Transverse colon (tissue), 4 donors: ENCODE measurements around the gene TULP4. TPM values are rescaled to one million over a fixed set of nuclear protein-coding genes. Genes with fewer than 3 reads are reported as not detected.

Source experiments
- DNase-seq: peaks from one replicate; pipeline ENCODE4 v3.0.0-alpha.2; 2019
- H3K27ac ChIP-seq, 4 donors: fragments of 200-600 bp; sonication (generic); 2 replicates each; pipeline ENCODE4 v1.5.1; 2016 to 2018; ENCODE audit warnings: inconsistent platforms in 4 of 4
- H3K27me3 ChIP-seq: fragments of 200-600 bp; sonication (generic); 2 replicates; pipeline ENCODE4 v1.5.1; 2017; ENCODE audit warnings: inconsistent platforms
- H3K36me3 ChIP-seq, 4 donors: fragments of 200-600 bp; sonication (generic); 2 replicates each; pipeline ENCODE4 v1.5.1; 2017 to 2019; ENCODE audit warnings: inconsistent platforms in 4 of 4
- H3K4me1 ChIP-seq, 4 donors: fragments of 200-600 bp; sonication (generic); 2 replicates each; pipeline ENCODE4 v1.5.1; 2017 to 2020; ENCODE audit warnings: inconsistent platforms in 4 of 4
- H3K4me3 ChIP-seq, 4 donors: fragments of 200-600 bp; sonication (generic); 1 replicate in 1 of 4; 2 replicates in 3 of 4; pipeline versions ENCODE4 v1.5.1 to v1.6.1; 2017 to 2019; ENCODE audit warnings: inconsistent platforms in 4 of 4
- H3K9me3 ChIP-seq, 2 donors: fragments of 200-600 bp; sonication (generic); 2 replicates each; pipeline ENCODE4 v1.5.1; 2017 to 2019; ENCODE audit warnings: inconsistent platforms in 2 of 2
- EP300 ChIP-seq: sonication (generic); formaldehyde crosslinking; IDR thresholded peaks from one replicate; pipeline ENCODE4 v1.6.1; 2017; ENCODE audit warnings: antibody characterized with exemption, low read depth
- POLR2A ChIP-seq: fragments of 450-650 bp; IDR thresholded peaks from one replicate; pipeline ENCODE4 v1.6.1; 2016; ENCODE audit warnings: antibody characterized with exemption, mild to moderate bottlenecking, moderate library complexity
- POLR2AphosphoS5 ChIP-seq, 3 donors: sonication (generic); formaldehyde crosslinking; IDR thresholded peaks; one replicate each; pipeline ENCODE4 v1.6.1; 2016; ENCODE audit warnings: antibody characterized with exemption in 3 of 3
- WGBS, 2 donors: methylation state at CpG; one replicate each; pipeline ENCODE4 v1.1.5; 2018; ENCODE audit warnings: low coverage in 1 of 2; 5-methylcytosine and 5-hydroxymethylcytosine counted together
- in situ Hi-C, 4 donors: fragments of 200-750 bp; cut with MboI; loops; one replicate each; pipeline versions ENCODE4 v1.15.0 to v1.15.1; 2017; ENCODE audit warnings: low sequenced_read_pairs in 3 of 4, low pct_ligation_motif_present in 1 of 4, low pct_unique_long_range_greater_than_20kb in 1 of 4
- intact Hi-C: fragments of 100-400 bp; cut with DNase I; formaldehyde crosslinking; loops from one replicate; pipeline ENCODE4 v1.15.1; 2023; ENCODE audit warnings: low total_unique reads
- total RNA-seq, 4 donors: library from RNA; depleted of rRNA; stranded (reverse); fragments of >200 nt; gene quantifications; one replicate each; pipeline ENCODE4 v1.1.0, GENCODE V29; 2016
- TF ChIP-seq, protein P1 (sequence below), 5 experiments: fragments of 200-600 bp in 3 of 5; fragments of 450-650 bp in 2 of 5; sonication (generic) in 3 of 5; IDR thresholded peaks; 1 replicate in 2 of 5; 2 replicates in 3 of 5; pipeline ENCODE4 v1.5.1; 2016 to 2017; ENCODE audit warnings: antibody characterized with exemption in 5 of 5, inconsistent platforms in 3 of 5, mild to moderate bottlenecking in 2 of 5, moderate library complexity in 1 of 5

TULP4 gene
- total RNA-seq, 4 donors from 2014 or later, result 53.9 to 138 (median 95.1) TPM

DNA sequence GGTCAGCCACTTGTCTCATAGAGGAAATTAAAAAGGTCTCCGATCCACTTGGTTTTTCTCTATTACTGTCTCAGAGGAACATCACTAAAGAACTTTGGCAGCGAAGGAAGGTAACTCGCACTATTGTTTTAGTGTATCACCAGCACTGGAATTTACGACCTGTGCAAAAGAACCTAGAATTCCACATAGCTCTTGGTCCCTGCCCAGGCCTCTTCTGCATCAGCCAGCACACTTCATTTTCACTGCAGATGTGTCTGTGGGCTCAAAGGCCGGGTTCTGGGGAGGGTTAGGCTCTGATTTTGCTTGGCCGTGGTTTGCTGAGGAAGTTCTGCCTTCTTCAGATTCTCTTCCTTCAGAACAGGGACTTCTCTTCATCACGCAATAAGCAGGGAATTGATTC lies 144.9 kb downstream of the TULP4 start:
- no peaks in the 10 kb centered on the region for H3K9me3 ChIP-seq
- no peaks in the 10 kb centered on the region for H3K27me3 ChIP-seq
- 82 to 86% methylated on average over 4 to 7 of the region's 7 CpGs for WGBS, 2 donors
- no peak overlapping the region for H3K4me3 ChIP-seq
- H3K4me1 ChIP-seq, result peaks cover 0 to 7% (median 1%) of the 10 kb centered on the region in 4 donors
- in situ Hi-C loops (no loop called here), intact Hi-C loops (no loop called here)
- H3K27ac ChIP-seq, result no peak overlapping the region
- H3K36me3 ChIP-seq, result no peaks in the 10 kb centered on the region
- TF ChIP-seq, protein P1, sequence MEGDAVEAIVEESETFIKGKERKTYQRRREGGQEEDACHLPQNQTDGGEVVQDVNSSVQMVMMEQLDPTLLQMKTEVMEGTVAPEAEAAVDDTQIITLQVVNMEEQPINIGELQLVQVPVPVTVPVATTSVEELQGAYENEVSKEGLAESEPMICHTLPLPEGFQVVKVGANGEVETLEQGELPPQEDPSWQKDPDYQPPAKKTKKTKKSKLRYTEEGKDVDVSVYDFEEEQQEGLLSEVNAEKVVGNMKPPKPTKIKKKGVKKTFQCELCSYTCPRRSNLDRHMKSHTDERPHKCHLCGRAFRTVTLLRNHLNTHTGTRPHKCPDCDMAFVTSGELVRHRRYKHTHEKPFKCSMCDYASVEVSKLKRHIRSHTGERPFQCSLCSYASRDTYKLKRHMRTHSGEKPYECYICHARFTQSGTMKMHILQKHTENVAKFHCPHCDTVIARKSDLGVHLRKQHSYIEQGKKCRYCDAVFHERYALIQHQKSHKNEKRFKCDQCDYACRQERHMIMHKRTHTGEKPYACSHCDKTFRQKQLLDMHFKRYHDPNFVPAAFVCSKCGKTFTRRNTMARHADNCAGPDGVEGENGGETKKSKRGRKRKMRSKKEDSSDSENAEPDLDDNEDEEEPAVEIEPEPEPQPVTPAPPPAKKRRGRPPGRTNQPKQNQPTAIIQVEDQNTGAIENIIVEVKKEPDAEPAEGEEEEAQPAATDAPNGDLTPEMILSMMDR (IDR thresholded peaks at IDR 0.05), result no peak
- TF ChIP-seq POLR2A (no peak), POLR2AphosphoS5 (IDR thresholded peaks at IDR 0.05) (no peak), EP300 (no peak)
- no peak for DNase-seq

DNA sequence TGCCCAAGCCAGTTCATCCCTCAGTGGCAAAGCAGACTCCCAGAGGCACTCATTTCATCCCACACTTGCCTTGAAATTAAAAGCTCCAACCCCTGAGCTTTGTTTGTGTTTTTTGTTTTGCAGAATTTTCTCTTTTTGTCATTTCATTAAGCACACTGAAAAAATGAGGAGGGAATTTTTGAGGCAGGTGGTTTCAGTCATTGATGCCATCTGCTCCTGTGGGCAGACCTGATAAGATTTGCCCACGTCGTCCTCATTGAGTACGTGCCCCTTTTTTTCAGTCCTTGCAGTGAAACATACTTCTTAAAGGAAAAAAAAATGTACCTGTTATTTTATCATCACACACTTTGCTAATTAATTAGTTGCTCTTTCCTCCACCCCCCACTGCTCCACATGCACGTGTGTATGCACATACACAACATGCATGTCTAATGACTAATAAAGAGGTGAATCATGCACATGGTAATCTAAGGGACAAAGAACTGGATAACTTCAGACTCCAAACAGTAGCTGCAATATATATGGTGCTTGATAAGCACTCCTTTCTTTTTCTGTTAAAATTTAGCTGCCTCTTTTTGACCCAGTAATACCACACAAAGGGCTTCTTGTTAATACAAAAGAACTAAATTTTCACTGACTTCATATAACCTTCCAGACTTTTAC lies 145.5 kb downstream of the TULP4 start:
- no peak for DNase-seq
- Histone ChIP-seq H3K4me3 (no peak overlapping the region), H3K27ac (no peak overlapping the region), H3K4me1 (peaks cover 0 to 7% (median 1%) of the 10 kb centered on the region in 4 donors), H3K27me3 (no peaks in the 10 kb centered on the region), H3K9me3 (no peaks in the 10 kb centered on the region), H3K36me3 (no peaks in the 10 kb centered on the region)
- TF ChIP-seq POLR2AphosphoS5 (IDR thresholded peaks at IDR 0.05), result no peak
- no peak for TF ChIP-seq EP300
- TF ChIP-seq POLR2A, result no peak
- TF ChIP-seq, protein P1 (IDR thresholded peaks at IDR 0.05), result no peak
- in situ Hi-C loops (no loop called here), intact Hi-C loops (no loop called here)
- 92 to 94% methylated on average over 4 of the region's 4 CpGs for WGBS, 2 donors

DNA sequence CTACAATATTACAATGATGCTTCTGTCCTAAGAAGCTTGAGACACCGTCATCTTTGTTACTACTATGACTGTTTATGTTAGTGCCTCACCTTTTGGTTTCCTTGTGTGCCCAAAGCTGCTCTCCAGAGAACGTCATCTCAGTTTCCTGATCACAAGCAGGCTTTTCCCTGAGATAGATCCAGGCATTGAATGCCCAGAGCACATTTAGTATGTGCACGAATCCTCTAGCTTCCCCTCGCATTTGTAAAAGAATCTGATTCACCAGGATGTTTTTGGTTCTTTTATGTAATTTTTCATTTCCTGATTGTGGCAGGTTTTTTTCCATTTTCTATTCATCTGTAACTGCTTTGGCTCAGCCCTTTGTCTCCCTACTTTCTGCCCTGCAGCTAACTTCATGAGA lies 147.5 kb downstream of the TULP4 start:
- intact Hi-C loops (no loop called here), in situ Hi-C loops (no loop called here)
- TF ChIP-seq POLR2A (no peak), EP300 (no peak), POLR2AphosphoS5 (IDR thresholded peaks at IDR 0.05) (no peak)
- TF ChIP-seq, protein P1 (IDR thresholded peaks at IDR 0.05), result no peak
- Histone ChIP-seq H3K4me3 (no peak overlapping the region), H3K4me1 (peaks cover 0 to 7% (median 1%) of the 10 kb centered on the region in 4 donors), H3K27ac (no peak overlapping the region), H3K27me3 (no peaks in the 10 kb centered on the region), H3K9me3 (no peaks in the 10 kb centered on the region), H3K36me3 (no peaks in the 10 kb centered on the region)
- 89 to 91% methylated on average over 4 of the region's 4 CpGs for WGBS, 2 donors
- DNase-seq, result no peak

DNA sequence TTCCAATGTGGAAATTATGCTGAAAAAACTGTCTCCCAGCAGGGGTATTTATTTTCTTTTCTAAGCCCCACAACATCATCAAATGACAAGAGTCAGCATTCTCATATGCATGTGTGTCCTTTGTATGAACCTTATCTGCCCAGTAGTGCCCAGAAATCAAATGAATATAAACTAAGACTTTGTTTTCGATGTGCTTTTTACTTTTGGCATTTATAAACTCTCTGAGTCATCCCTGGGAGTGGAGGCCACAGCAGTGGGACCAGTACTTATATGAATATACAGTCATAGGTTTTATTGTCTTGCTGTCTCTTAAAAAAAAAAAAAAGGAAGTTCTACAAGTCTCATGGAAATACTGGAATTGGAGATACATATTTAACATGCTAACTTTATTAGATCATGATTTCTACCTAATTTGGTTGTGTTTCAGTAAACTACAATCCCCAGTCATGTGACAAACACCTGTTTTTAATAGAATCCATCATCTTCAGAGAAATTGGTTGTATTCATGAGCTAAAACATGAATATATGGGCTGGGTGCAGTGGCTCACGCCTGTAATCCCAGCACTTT lies 148.4 kb downstream of the TULP4 start:
- TF ChIP-seq, protein P1 (IDR thresholded peaks at IDR 0.05), result no peak
- no peak for TF ChIP-seq POLR2A
- no peak for TF ChIP-seq POLR2AphosphoS5 (IDR thresholded peaks at IDR 0.05)
- TF ChIP-seq EP300, result no peak
- in situ Hi-C loops (no loop called here), intact Hi-C loops (no loop called here)
- H3K27me3 ChIP-seq, result no peaks in the 10 kb centered on the region
- no peaks in the 10 kb centered on the region for H3K36me3 ChIP-seq
- H3K27ac ChIP-seq, result no peak overlapping the region
- H3K9me3 ChIP-seq, result no peaks in the 10 kb centered on the region
- H3K4me1 ChIP-seq, result peaks cover 0 to 7% (median 1%) of the 10 kb centered on the region in 4 donors
- WGBS, 2 donors, result 45 to 74% methylated on average over 1 to 2 of the region's 2 CpGs
- H3K4me3 ChIP-seq, result no peak overlapping the region
- DNase-seq, result no peak
